NCI-H2171 (cell line): ENCODE measurements around the gene PSAP.

Source experiments
- DNase-seq: peaks from one replicate; lab custom pipeline; 2025; lab: John Stamatoyannopoulos, UW

PSAP gene

DNA sequence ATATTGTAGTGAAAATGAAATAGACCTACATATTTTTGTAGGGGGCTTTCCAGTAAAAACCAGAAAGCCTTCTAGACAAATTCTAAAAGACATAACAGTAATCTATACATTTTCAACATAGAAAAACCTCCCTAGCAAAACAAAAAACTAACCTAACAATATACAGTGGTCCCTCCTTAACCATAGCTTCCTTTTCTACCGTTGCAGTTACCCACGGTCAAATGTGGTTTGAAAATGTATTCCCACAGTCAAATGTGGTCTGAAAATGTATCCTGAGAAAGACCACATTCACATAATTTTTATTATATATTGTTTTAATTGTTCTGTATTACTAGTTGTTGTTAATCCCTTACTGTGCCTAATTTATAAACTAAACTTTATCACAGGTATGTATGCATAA lies 6.4 kb downstream of the PSAP start:
- no peak for DNase-seq

GRCh38 chr10:71844084-71844483 lies 7.0 kb downstream of the PSAP start:
- no peak for DNase-seq

DNA sequence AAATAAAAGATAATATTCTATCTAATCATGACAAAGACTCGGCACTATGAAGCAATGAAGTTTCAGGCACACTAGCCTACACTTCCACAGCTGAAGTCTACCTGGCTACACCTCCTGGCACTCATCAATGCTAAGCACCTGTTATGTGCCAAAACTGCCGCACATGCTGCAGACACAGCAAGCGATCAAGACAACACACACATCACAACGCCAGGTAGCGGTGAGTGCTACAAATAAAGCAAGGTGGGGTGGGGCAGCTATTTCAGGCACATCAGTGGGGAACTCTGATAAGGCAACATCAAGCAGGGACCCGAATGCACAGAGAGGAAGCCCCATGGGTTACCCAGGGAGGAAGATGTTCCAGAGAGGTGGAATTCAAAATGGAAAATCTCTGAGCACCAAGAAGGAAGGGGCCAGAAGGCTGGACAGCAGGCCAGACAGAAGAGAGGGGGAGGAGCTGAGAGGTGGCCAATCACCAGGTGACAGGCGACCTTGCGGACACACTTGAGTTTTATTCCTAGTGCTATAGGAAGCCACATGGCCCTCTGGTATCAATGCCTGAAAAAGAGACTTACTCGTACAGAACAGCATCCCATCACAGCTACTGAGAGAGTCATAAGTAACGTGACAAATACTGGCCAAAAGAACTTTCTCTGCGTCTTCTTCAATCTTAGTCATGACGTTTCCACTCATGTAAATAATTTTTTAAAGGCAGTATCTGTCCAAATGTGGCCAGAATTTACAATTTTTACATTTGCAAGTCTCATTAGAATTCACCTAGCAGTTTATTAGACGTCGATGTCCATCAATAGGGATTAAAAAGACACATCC lies 8.0 kb downstream of the PSAP start:
- DNase-seq = no peak

DNA sequence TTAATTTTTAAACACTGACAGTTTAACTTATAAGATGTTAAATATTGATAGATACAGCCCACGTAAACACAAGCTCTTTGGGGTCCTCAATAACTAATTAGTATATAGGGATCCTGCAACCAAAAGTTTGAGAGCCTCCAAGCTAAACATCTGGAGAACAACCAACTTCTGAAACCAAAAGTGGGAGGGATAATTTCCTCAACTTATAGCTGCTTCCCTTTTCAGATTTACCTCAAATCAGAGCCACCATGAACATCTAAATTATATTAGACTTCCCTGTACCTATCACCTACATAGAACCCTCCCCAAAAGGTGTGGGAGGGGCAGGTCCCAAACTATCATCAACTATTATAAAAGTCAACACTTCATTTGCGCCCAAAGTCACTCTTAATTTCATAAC lies 8.6 kb downstream of the PSAP start:
- no peak for DNase-seq

DNA sequence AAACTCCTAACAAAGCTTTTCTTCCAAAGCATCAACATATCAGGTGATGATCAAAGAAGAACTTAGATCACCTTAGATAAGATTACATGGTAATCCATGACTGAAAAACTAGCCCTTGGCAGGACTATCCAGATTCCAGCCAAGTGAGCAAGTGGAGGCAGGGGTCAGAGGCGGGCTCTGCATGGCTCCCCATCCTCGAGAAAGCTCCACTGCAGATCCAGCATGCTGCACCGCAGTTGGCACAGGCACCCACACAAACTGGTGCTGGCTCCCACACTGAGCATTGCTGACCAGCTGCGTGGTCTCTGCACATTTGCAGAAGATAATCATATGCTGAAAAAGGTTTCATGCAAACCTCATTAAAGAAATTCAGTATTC lies 10.1 kb downstream of the PSAP start:
- DNase-seq = no peak

DNA sequence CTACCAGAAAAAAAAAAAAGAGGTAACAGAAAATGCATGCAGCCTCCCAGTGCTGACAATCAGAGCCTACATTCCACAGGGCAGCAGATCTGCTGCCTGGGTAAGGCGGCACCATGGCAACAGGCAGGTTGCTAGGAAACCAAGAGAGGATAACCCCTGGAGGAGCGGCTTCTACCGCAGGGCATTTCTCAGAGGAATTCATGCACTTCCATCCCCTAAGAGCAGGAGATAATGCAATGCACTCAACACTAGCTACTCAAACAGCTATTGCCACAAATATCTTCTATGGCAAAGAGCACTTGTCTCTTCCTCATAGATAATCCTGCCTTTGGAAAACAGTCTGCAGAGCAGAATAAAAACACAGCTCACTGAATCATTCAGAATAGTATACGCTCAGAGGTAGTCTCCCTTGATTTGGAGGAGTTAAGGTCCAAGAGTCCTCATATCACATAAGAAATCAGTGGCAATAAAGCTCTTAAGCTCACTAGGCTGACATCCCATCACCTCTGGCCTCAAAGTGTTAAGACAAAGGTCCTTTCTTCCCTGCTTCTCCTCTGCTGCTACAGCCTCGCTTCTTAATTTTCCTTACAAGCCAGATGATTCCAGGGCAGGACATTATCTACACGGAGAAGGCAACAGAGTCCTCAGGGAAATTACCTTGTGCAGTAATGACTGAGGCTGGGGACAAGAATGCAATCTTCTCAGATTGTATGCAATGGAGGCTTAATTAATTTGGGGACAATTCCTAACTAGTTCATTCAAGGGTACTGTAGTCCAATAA lies 10.7 kb downstream of the PSAP start:
- DNase-seq = peak; percentile 76

GRCh38 chr10:71838264-71839211 lies 12.5 kb downstream of the PSAP start:
- DNase-seq = no peak

GRCh38 chr10:71837098-71837827 lies 13.8 kb downstream of the PSAP start:
- DNase-seq = no peak

- no peak for DNase-seq
Measured at GRCh38 chr10:71836596-71836974, 14.5 kb downstream of the PSAP start.

DNA sequence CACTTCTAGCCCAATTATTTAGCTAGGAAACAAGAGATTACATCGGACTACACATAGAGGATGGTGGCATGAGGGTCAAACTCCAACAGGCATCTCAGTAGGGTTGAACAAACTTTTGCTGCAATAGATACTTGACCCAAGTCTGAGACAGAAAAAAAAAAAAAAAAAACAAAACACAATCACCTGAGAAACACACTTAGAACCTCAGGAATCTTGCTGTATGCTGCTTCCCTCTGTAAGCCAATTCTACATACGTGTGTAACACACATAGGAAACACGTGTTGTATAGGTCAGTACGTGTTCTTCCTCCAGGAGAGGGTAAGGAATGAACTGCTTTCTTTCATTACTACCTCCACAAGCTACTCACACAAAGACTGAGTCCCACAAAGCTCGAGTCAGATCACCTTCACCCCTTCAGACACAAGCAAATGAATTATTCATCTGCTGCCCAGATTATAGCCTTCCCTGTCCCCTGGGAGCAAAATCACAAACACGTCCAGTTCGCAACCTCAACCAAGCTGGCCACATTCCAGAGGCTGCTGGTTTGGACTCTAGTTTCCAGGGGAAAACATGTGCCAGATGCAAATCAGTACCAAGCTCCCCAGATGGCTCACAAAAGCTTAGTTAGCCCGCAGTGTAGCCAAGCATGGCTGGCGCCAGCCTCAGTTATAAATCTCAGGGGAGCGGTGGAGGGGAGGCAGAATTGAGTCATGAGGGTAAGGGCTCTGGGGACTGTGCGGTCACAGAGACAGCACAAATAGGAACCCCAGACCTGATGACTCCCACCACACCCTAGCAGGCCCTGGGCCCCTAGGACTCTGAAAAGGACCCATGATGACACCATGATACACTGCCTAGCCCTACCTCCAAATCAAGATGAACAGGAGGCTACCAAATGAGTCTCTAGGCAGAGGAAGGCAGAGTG lies 15.1 kb downstream of the PSAP start:
- peak; percentile 89 for DNase-seq

DNA sequence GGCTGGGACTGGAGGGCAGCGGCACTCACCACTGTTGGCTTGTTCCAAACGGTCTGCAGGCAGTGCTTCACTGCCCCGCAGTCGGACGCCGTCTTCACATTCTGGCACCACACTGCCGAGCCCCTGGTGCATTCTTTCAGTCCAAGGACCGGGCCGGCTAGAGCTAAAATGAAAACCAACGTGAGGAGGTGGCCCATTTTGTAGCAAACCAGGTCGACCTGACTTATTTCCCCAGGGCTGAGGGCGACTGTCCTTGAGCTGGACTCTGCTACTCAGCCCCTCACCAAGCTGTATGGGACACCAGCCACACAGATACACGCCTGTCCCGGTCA lies 16.7 kb downstream of the PSAP start:
- no peak for DNase-seq

GRCh38 chr10:71833451-71834342 lies 17.4 kb downstream of the PSAP start:
- DNase-seq = no peak

DNA sequence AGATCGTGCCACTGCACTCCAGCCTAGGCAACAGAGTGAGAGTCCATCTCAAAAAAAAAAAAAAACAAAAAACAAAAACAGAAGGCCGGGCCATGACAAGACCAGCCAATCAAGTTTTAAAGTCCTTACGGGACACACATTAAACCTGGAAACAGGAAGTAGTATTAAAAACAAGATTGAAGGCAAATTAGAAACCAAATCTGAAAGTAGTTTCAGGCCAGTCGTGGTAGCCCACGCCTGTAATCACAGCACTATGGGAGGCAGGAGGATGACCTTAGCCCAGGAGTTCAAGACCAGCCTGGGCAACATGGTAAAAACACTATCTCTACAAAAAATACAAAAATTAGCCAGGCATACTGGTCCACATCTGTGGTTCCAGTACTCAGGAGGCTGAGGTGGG lies 18.1 kb downstream of the PSAP start:
- no peak for DNase-seq

GRCh38 chr10:71831646-71832552 lies 19.2 kb downstream of the PSAP start:
- DNase-seq = no peak

DNA sequence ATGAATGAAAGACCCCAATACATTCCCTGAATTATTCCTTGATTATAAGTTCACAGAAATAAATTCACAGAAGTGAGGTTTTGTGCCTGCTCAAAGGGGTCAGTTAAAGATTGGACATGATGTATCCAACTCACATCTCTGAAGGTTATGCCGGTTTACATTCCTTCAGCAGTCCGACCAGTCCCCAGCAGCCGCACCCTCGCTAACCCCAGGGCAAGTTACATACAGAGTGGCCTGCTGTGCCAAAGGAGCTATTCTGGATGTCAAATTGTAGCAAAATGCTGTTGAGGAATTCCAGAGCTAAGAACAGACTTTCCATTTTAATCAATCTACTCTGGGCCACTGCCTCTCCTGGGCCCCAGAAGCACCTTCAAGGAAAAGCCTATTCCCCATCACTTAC lies 20.3 kb downstream of the PSAP start:
- no peak for DNase-seq

- DNase-seq = no peak
Measured at GRCh38 chr10:71829896-71830295, 21.2 kb downstream of the PSAP start.

DNA sequence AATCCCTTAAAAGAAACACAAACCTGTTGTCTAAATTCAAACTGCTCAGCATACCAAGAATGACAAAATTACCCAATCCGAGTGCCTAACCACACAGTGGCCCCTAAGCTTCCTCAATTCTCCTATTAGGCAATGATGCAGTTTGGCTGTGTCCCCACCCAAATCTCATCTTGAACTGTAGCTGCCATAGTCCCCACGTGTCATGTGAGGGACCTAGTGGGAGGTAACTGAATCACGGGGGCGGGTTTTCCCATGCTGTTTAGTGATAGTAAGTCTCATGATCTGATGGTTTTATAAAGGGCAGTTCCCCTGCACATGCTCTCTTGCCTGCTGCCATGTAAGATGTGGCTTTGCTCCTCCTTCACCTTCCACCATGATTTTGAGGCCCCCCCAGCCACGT lies 21.9 kb downstream of the PSAP start:
- DNase-seq = no peak

- DNase-seq = no peak
Measured at GRCh38 chr10:71828702-71829101, 22.3 kb downstream of the PSAP start.

DNA sequence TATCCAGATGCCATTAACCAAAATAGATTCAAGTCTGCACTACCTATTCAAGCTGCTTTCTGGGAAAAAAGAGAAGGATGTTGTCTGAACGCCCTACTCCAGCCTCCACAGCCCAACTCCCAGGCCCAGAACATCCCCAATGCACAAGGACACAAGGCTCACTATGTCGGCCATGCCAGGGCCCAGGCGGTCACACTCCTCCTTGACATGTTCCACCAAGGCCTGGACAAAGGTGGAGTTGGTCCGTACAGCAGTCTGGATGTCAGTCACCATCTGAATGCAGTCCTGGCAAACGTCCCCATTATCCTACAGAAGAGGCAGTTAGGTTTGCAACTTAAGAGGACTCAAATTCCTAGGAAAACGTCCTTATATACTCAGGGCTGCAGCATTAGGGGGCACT lies 23.2 kb downstream of the PSAP start:
- DNase-seq = no peak
